Effector CD8-positive, alpha-beta T cell (primary cell): ENCODE data around the gene DNAH10.
A peak's percentile ranks its signal among the peaks of the same experiment; 100 is the strongest.
"Not testable (repeated sequence)": the region's sequence is repeated elsewhere in the genome, so short reads cannot be mapped to it uniquely, and the experiment has no call there.

ENCODE experiments used
- DNase-seq: peaks from one replicate; lab custom pipeline; 2025; lab: John Stamatoyannopoulos, UW

DNAH10 gene

DNA sequence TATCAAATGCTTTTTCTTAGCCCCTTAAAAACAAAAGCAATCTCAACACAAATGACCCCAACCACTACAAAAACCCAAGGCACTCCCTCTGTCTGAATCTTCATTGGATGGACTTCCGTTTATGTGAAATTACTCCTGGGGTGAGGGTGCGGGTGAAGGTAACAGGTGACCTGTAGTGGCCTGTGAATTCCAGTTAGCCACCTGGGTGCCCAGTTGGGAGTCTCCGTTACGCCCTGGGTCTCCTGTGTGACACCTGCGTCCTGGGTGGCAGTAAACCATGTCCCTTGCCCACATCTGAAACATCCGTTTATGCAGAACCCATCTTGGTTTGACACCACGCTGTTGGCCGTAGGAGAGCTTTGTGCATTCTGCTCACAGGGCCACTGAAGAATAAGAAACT, 148.0 kb downstream of the DNAH10 start:
- no peak for DNase-seq

DNA sequence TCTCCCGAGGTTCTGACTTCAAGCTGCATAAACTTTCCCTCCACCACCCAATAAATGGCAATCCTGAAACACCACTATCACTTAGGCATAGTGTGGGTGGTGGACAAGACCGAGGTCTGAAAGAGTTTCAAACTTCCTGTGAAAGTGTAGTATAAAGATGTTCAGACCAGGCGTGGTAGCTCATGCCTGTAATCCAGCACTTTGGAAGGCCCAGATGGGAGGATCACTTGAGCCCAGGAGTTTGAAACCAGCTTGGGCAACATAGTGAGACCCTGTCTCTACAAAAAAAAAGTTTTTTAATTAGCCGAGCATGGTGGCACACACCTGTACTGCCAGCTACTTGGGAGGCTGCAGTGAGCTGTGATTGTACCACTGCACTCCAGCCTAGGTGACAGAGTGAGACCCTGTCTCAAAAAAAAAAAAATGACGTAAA, 148.7 kb downstream of the DNAH10 start:
- no peak for DNase-seq

DNA sequence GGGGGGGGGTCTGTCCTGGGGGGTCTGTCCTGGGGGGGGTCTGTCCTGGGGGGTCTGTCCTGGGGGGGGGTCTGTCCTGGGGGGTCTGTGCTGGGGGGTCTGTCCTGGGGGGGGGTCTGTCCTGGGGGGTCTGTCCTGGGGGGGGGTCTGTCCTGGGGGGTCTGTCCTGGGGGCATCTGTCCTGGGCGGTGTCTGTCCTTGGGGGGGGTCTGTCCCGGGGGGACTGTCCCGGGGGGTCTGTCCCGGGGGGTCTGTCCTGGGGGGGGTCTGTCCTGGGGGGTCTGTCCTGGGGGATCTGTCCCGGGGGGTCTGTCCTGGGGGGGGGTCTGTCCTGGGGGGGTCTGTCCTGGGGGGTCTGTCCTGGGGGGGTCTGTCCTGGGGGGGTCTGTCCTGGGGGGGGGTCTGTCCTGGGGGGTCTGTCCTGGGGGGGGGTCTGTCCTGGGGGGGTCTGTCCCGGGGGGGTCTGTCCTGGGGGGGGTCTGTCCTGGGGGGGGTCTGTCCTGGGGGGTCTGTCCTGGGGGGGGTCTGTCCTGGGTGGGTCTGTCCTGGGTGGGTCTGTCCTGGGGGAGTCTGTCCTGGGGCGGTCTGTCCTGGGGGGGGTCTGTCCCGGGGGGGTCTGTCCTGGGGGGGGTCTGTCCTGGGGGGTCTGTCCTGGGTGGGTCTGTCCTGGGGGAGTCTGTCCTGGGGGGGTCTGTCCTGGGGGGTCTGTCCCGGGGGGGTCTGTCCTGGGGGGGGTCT, 149.7 kb downstream of the DNAH10 start:
- DNase-seq: not testable (repeated sequence)

DNA sequence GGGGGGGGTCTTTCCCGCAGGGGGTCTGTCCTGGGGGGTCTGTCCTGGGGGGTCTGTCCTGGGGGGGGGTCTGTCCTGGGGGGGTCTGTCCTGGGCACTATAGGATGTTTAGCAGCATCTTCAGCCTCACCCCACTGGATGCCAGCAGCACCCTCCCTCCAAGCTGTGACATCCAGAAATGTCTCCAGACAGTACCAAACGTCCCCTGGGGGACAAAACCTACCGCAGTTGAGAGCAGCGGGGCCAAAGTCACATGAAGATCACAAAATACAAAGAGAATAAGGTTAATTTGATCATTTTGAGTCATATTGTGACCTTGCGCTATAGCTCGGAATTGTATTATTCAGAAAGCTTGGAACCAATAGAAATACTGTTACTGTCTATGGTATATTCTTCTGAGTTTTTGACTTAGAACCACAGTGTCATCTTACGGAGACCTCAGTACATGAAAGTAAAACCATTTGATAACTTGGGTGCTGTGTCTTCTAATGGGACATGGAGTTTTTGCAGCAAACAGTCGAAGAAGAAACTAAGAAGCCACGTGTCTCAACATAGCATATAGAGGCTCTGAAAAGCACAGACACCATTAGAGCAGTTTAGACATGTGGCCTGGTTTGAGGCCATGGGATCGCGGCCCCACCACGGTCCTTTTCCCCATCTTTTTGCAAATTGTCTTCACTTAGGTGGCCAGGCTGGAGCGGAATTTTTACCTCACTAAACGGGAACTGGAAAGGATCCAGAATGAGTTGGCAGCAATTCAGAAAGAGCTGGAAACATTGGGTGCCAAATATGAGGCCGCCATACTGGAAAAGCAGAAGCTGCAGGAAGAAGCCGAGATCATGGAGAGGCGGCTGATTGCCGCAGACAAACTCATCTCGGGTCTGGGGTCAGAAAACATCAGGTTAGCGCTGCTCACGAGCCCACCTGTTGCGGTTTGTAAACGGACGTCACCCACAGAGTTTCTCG, 150.6 kb downstream of the DNAH10 start:
- DNase-seq: no peak

DNA sequence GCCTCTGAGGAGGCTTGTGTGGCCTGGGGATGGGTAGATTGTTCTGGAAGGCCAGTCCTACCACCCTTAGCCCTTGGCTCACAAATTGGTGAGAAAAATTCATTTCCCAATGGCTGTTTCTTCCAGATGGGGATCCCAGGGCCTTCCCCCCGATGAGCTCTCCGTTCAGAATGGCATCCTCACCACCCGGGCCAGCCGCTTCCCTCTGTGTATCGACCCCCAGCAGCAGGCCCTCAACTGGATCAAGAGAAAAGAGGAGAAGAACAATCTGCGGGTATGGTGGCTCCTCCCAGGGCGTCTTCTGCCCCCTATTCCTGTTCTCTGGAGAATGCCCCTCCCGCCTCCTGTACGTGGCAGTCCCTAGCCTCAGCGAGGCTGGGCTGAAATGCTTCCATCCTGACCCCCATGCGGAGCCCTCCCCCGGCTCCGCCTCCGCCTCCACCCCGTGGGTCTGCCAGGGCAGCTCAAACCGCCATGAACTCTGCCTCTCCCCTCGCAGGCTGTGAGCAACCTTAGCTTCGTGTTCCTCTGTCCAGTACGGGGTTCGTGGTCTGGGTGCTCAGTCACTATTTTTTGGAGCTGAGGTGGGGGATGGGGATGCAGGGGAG, 152.7 kb downstream of the DNAH10 start:
- DNase-seq: no peak

DNA sequence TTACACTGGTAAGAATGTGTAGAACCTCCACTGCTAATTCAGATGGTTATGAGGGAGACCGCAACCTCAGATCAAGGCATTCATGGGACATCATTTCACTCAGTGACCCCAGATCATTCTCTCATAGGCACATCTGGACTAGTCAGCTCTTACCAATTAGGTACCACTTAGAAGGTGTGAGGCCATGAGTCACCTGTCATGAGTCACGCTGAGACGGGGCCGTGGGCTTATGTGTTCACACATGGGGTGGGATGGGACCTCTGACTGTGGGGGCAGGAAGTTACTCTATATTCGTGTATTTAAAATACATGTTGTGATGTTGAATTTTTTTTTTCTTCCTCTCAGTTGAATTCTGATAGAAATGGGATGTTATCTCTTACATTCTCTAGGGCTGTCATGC, 154.6 kb downstream of the DNAH10 start:
- DNase-seq: no peak

DNA sequence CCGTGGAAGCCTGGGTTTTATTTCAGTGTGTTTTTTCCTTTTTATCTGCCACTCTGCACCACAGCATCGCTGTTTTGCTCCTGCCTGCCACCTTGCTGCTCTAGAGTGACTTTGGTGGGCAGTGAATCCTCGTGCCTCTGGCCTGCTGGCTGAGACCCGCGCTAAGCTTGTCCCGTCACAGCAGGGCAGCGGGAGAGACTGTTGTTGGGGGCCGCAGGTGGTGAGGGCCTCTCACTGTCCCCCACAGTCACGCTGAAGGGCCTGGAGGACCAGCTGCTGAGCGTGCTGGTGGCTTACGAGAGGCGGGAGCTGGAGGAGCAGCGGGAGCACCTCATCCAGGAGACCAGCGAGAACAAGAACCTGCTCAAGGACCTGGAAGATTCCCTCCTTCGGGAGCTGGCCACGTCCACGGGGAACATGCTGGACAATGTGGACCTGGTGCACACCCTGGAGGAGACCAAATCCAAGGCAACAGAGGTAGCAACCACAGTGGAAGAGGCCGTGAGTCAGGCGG, 155.3 kb downstream of the DNAH10 start:
- no peak for DNase-seq

DNA sequence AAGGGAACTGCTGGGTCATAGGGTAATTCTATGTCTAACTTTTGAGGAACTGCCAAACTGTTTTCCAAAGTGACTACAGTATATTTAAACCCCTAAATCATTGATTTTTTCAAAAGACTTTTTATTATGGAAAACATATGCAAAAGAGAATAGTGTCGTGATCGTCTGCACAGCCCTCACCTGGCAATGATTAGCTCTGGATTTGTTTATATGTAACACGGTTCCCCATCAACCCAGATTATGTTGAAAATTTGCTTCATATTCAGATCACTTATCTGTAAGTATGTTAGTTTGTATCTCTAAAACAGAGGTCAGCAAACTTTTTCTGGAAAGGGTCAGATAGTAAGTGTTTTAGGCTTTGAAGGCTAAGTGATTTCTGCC, 157.9 kb downstream of the DNAH10 start:
- no peak for DNase-seq

DNA sequence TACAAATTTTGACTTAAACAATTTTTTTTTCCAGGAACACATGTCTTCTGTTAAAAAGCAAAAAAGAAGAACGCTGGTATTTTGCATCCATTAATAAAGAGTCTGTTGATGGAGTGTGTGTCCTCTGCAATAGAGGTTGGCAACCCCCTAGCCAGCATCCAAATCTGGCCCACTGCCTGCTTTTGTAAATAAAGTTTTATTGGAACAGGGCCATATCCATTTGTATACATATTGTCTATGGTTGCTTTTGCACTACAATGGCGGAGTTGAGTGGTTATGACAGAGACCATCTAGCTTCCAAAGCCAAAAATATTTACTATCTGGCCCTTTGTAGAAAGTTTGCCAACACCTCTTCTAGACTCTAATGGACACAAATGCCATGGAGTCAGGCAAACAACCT, 160.9 kb downstream of the DNAH10 start:
- no peak for DNase-seq

DNA sequence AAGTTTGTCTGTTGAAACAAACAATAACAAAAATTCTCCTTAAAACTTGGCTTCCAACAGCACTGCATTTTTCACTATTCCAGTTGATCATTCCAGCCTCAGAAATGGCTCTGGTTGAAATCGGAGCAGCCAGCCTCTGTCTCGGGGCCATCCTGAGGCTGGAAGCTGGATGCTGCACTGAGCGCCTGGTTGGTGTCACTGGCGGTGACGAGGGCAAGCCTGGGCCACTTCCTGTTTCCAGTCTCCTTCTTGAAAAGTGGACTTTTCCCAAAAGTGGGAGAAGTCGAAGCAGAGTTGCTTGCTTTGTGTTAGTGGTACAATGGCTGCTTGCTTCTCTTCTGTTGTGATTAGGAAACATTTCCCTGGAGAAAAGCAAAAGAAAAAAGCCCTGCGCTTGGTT, 161.8 kb downstream of the DNAH10 start:
- no peak for DNase-seq

DNA sequence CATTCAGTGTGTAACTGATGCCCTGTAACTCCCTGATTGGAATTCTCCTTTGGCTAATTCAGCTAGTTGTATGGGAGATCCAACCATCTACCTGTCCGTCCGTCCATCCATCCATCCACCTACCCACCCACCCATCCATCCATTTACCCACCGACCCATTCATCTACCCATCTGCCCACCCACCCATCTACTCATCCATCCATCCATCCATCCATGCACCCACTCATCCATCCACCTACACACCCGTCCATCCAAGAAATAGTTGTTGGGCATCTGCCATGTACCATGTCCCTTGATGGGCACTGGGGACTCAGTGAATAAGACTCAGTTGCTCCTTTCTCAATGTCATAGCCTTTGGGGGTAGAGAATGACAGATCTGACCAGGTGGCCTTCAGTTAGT, 162.4 kb downstream of the DNAH10 start:
- DNase-seq: no peak

DNA sequence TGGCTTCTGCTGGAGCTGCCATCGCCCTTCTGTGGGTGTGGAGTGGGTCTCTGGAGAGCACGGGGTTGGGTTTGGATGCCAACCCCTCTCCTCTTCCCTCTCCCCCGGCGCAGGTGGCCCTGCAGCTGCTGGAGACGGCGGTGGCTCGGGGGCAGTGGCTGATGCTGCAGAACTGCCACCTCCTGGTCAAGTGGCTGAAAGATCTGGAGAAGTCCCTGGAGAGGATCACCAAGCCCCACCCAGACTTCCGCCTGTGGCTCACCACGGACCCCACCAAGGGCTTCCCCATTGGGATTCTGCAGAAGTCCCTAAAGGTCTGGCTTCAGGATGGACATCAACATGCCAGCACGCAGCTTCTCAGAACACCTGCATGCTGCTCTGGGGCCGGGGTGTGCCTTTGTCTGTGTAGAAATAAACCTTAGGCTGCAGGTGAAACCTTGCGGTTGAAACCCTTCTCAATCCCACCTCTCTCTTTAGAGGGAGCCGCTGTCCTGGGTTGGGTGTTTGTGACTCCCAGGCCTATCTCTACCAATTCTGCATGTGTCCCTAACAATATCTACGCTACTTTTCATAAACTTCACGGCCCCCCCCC, 166.3 kb downstream of the DNAH10 start:
- DNase-seq: no peak

DNA sequence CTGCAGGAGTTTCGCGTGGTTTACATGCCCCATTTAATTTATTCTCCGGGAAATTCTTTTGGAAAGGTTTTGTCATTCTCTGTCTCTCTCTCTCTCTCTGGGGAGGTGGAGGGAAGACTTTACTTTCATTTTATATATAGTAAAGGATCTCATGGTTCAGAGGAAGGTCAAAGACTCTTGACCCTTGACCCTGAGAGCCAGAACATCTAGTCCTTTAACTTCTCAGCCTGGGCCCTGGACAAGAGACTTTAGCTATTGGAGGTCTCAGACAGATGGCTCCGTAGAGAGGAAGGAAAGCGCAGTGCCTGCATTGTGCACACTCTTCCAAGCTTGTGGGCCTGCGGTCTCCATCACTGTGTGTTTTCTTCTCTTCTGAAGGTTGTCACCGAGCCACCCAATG, 166.8 kb downstream of the DNAH10 start:
- no peak for DNase-seq

DNA sequence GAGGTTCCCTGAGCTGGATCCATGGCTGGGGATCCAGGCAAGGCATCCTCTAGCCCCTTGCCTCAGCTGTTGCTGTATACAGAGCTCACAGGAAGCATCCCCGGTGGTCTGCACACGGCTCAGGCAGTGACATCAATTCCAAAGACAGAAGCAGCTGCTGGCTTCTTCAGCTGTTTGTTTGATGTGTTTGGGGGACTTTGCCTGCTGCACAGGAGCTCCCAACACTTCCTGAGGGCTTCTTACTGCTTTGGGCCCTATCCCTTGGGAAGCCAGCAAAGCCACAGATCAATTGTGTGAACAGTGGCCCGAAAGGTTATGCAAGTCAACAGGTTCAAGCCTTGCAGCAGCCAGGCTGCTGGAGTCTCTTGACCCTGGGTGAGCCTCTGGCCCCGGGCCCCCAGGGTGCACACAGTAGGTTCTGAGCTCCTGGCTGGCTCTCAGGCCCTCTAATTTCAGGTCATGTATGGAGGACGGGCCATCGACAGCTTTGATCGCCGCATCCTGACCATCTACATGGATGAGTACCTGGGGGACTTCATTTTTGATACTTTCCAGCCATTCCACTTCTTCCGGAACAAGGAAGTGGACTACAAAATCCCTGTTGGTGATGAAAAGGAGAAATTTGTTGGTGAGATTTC, 168.0 kb downstream of the DNAH10 start:
- DNase-seq: no peak

DNA sequence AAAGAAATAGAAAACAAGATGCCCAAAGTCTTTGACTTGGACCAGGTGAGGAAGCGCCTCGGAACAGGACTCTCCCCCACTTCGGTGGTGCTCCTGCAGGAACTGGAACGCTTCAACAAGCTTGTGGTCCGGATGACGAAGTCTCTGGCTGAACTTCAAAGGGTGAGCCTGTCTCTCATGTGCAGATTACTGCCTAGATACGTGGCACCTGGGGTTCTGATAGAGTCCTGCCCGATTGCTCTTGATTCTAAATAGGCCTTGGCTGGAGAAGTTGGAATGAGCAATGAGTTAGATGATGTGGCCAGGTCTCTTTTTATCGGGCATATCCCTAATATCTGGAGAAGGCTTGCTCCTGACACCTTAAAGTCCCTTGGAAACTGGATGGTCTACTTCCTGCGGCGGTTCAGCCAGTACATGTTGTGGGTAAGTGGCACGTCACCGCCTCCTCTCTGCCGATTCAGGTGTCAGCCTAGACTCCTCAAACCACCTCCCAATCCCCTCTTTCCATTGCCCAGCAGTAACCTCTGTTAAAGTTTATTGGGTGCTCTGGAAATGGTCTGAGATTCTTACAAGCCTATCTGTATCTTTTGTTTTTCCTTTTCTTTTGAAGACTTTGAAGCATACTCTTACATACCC, 169.7 kb downstream of the DNAH10 start:
- peak; percentile 31 for DNase-seq

DNA sequence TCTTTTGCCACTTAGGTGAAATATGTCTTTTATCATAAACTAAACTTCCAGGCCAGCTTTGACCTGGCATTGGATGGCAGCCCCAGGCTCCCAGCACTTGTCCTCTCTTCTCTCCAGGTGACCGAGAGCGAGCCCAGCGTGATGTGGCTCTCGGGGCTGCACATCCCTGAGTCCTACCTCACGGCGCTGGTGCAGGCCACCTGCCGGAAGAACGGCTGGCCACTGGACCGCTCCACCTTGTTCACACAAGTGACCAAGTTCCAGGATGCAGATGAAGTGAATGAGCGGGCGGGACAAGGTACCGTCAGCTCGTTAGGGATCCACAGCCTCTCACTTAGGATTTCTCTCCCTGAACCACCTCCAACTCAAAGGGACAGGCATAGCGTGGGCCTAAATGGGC, 171.1 kb downstream of the DNAH10 start:
- DNase-seq: no peak

DNA sequence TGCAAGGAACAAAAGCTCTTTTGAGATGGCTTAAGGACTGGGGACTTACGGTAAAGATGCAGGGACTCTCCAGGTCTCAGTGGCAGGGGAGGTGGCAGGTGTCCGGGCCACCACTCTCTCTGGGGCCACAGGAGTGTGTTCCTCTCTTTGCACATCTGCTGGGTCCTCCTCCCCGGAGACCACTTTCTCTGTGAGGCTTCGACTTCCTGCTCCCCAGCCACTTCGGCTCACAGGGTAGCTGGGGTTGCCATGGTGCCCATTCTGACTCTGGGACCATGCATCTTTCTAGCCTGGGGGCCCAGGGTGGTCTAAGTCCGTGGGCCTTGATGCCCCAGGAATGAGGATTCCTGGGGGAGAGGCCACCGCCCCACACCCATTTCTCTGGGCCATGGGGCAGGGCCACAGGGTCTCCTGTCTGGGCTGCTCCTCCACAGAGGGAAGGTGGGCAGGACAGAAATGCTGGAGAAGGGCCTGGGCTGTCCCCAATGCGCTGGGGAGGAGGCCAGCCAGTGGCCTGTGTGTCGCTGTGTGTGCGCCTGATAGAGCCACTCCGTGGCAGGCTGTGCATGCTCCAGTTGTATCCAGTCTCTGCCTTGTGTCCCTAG, 172.0 kb downstream of the DNAH10 start:
- no peak for DNase-seq

DNA sequence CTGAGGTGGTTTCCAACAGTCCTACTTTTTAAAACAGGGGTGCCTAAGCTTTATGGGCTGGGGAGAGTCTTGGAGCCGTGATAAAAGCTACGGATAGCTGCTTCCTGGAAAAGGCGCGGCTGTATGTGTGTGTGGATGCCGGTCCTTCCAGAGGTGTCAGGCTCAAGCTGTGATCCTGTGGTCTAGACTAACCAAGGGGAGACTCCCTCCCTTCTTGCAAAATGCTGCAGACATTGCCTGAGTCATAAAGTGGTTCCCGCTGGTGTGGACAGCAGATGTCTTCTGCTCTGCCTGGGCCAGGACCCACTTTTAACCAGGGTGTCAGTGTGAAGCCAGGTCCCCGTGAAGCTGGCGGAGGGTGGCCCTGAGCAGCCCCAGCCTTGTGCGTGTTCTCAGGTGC, 172.7 kb downstream of the DNAH10 start:
- no peak for DNase-seq

DNA sequence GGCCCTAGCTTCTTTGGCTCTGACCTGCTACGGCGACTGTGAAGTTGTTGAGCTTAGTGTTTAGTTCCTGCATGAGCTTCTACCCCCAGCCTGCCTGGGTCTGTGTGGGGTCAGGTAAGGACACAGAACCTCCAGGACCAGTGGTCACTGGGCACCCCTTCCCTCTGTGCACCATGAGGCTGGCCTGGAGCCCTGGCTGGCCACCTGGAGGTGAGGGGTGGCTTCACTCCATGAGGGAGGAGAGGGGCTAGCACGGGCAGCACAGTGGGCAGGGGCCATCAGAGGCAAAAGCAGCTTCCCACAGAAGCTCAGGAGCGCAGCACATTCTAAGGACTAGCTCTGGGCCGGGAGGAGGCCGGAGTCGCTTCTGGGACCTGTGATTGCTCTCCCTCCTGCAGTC, 173.9 kb downstream of the DNAH10 start:
- no peak for DNase-seq

DNA sequence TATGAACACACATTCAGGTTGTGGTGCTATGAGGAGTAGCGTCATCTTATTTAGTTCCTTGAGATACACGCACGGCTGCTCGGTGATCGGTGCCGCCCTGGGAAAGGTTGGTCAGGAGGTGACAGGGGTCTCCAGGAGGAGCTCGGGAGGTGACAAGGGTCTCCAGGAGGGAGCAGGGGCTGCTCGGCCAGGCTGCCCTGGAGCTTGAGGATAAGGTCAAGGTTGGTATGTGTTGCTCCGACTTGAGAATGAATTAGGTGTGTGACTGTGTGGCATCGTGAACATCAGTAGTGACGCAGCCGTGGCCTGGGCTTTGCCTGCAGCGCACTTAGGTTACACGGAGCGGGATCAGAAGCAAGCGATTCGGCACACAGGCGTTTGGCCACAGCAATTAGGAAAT, 174.4 kb downstream of the DNAH10 start:
- no peak for DNase-seq
